ENCODE data around the gene HOXC4. TPM values are rescaled to one million over a fixed set of nuclear protein-coding genes. Genes with fewer than 3 reads are reported as not detected.
"Not testable (repeated sequence)": the region's sequence is repeated elsewhere in the genome, so short reads cannot be mapped to it uniquely, and the experiment has no call there.

HOXC4 gene
- total RNA-seq, 3 donors from 2014 or later = 1.8 to 2.3 (median 1.9) TPM

DNA sequence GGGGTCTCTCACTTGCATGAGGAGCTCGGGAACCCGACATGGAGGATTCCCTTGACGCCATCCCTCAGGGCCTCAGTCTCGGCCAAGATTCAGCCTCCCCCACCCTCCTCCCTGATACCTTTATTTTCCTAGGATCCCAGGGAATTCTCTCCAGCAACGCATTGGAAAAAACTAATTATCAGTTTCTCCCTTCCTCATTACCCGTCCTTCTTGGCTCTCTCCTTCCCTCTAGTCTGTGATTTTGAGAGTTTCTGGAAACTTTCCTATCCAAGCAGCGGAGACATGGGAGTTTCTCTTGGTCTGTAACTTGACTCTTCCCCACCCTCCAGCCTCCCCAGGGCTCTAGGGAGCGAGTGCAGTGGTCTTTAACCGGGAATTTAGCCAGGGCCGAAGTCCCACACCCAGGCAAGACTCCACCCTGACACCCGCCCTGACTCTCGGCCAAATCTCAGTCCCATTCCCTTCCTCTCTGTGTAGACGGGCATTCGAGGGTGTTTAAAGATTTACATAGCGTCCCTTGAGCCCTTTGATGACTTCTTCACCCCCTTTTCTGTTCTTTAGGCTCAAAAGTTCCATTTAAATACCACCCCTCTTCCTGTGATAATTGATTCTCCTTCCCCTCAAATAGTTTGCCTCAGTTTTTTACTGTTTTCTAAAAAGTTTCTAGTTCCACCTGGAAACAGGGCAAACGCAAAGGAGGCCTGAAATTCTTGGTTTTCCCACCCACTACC is 14.1 kb upstream of the HOXC4 start:
- peaks cover 0 to 9% of the 10 kb centered on the region in 2 donors for H3K4me1 ChIP-seq
- H3K4me3 ChIP-seq = peak overlapping the region; percentile 25 to 50 (median 26)
- intact Hi-C loops (cut with DNase I; ENCODE audit: low total_unique reads) = no loop called here

DNA sequence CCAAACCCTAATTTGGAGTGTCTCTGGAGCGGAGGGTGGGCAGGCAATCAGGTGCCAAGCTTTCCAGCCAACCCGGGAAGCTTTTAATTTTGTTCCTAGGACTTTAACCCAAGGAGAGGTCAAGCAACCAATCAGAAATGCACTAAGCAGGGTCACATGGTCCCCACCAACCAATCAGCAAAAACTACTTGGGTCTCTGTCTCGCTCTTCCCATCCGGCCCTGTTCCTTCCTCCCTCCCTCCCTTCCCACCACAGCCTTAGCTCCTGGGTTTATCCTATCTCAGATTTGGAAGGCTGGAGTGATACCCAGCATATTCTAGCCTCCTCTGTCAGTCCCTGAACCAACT is 13.5 kb upstream of the HOXC4 start:
- TF ChIP-seq POLR2AphosphoS5 (IDR thresholded peaks at IDR 0.05) (no peak), POLR2A (IDR thresholded peaks at IDR 0.05) (no peak)
- TF ChIP-seq, protein P1, sequence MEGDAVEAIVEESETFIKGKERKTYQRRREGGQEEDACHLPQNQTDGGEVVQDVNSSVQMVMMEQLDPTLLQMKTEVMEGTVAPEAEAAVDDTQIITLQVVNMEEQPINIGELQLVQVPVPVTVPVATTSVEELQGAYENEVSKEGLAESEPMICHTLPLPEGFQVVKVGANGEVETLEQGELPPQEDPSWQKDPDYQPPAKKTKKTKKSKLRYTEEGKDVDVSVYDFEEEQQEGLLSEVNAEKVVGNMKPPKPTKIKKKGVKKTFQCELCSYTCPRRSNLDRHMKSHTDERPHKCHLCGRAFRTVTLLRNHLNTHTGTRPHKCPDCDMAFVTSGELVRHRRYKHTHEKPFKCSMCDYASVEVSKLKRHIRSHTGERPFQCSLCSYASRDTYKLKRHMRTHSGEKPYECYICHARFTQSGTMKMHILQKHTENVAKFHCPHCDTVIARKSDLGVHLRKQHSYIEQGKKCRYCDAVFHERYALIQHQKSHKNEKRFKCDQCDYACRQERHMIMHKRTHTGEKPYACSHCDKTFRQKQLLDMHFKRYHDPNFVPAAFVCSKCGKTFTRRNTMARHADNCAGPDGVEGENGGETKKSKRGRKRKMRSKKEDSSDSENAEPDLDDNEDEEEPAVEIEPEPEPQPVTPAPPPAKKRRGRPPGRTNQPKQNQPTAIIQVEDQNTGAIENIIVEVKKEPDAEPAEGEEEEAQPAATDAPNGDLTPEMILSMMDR (IDR thresholded peaks at IDR 0.05) = no peak
- H3K4me1 ChIP-seq = peaks cover 0 to 9% of the 10 kb centered on the region in 2 donors

More for the DNA sequence above, 14.1 kb upstream of the HOXC4 start:
- Histone ChIP-seq H3K9me3 (no peaks in the 10 kb centered on the region), H3K27me3 (no peaks in the 10 kb centered on the region), H3K27ac (peak overlapping the region; percentile 68 to 91), H3K36me3 (no peaks in the 10 kb centered on the region)
- TF ChIP-seq, protein P1 (IDR thresholded peaks at IDR 0.05) = no peak
- TF ChIP-seq POLR2A (IDR thresholded peaks at IDR 0.05) (no peak), POLR2AphosphoS5 (IDR thresholded peaks at IDR 0.05) (no peak)
- DNase-seq (ENCODE audit: low spot score in 2 of 2) = no peak

DNA sequence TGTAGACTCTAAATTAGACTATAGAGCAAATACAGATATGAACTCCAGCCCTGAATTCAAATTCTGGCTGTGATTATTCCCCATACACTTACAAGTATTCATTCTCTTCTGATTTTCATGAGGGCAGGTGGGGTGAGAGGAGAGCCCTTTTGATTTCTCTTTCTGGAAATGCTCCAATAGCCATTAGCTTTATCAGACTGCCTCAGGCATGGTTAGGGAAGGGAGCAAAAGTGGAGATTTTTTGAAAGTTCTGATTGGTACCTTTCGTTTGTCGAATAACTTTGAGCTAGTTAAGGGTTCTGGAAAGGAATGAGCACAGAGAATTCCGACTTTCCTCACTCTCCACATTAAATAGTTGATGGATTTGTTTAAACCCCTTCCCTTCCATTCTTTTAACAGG is 13.0 kb upstream of the HOXC4 start:
- TF ChIP-seq POLR2A (IDR thresholded peaks at IDR 0.05) (no peak), POLR2AphosphoS5 (IDR thresholded peaks at IDR 0.05) (no peak)
- TF ChIP-seq, protein P1 (IDR thresholded peaks at IDR 0.05) = no peak
- no peaks in the 10 kb centered on the region for H3K27me3 ChIP-seq
- peak overlapping the region; percentile 68 to 91 for H3K27ac ChIP-seq
- no peak overlapping the region for H3K4me3 ChIP-seq
- H3K36me3 ChIP-seq = no peaks in the 10 kb centered on the region
- DNase-seq (ENCODE audit: low spot score in 2 of 2) = no peak
- no peaks in the 10 kb centered on the region for H3K9me3 ChIP-seq
- intact Hi-C loops (cut with DNase I; ENCODE audit: low total_unique reads) = no loop called here
- H3K4me1 ChIP-seq = peaks cover 0 to 9% of the 10 kb centered on the region in 2 donors

More for the DNA sequence above, 13.5 kb upstream of the HOXC4 start:
- no peaks in the 10 kb centered on the region for H3K27me3 ChIP-seq
- DNase-seq (ENCODE audit: low spot score in 2 of 2) = no peak
- H3K9me3 ChIP-seq = no peaks in the 10 kb centered on the region
- peak overlapping the region; percentile 25 to 50 (median 26) for H3K4me3 ChIP-seq
- peak overlapping the region; percentile 68 to 91 for H3K27ac ChIP-seq
- H3K36me3 ChIP-seq = no peaks in the 10 kb centered on the region
- intact Hi-C loops (cut with DNase I; ENCODE audit: low total_unique reads) = no loop called here

DNA sequence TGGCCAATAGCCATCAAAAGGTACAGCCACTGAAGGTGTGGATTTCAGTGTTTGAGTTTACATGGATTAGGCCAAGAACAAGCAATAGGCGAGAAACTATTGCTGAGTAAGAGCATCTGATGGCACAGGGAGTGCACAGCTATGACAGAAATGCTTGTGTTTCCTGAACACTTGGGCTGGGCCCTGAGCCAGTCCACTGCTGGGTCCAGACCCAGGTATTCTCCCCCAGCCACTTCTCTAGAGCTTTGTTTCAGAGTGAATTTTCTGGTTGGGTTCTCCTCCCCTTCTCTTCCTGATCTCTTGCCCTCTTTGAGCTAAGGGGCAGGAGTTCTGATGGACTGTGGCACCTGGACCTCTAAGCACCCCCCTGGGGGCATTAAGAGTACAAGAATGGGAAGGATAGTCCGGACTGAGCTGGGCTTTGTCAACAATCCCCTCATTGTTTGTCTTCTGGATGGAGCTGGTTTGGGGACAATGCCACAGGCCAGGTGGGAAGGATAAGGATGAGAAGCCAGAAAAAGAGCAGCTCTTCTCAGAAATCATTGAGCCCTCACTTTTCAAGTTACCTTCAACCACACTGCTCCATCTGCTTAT is 12.4 kb upstream of the HOXC4 start:
- no peaks in the 10 kb centered on the region for H3K27me3 ChIP-seq
- TF ChIP-seq POLR2A (IDR thresholded peaks at IDR 0.05) = no peak
- TF ChIP-seq, protein P1 (IDR thresholded peaks at IDR 0.05) = no peak
- no peak for TF ChIP-seq POLR2AphosphoS5 (IDR thresholded peaks at IDR 0.05)
- no peaks in the 10 kb centered on the region for H3K36me3 ChIP-seq
- no peaks in the 10 kb centered on the region for H3K9me3 ChIP-seq
- intact Hi-C loops (cut with DNase I; ENCODE audit: low total_unique reads) = no loop called here
- H3K4me1 ChIP-seq = peaks cover 0 to 9% of the 10 kb centered on the region in 2 donors
- peak in 1 of 2 donors; percentile 69 for DNase-seq (ENCODE audit: low spot score in 2 of 2)
- H3K4me3 ChIP-seq = no peak overlapping the region
- peak overlapping the region; percentile 68 to 91 for H3K27ac ChIP-seq

DNA sequence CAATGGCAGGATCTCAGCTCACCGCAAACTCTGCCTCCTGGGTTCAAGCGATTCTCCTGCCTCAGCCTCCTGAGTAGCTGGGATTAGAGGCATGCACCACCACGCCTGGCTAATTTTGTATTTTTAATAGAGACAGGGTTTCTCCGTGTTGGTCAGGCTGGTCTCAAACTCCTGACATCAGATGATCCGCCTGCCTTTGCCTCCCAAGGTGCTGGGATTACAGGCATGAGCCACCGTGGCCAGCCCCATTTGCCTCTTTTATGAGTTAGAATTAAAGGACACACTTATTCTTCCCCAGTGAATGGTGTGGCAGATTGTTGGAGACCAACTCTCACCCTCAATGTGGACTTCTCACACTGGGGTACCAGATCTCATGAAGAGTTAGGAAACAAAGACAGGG is 11.6 kb upstream of the HOXC4 start:
- DNase-seq (ENCODE audit: low spot score in 2 of 2); H3K27ac ChIP-seq; intact Hi-C loops (cut with DNase I; ENCODE audit: low total_unique reads); H3K4me1 ChIP-seq; H3K4me3 ChIP-seq; H3K36me3 ChIP-seq; H3K9me3 ChIP-seq; H3K27me3 ChIP-seq: not testable (repeated sequence)
